PC-9 (cell line): ENCODE data around the gene PLEKHG5. TPM values are rescaled to one million over a fixed set of nuclear protein-coding genes. Genes with fewer than 3 reads are reported as not detected.

Experiments used
- BruUV-seq: library from RNA; stranded (reverse); fragments of 400-500 nt; replicated peaks from 2 replicates; lab custom pipeline; 2021; lab: Mats Ljungman, UMichigan
- CTCF ChIA-PET: fragments of 300-600 bp; sonication (Branson Sonifier 250); formaldehyde crosslinking; loops from one replicate; lab custom pipeline; 2022; ENCODE audit warnings: antibody characterized with exemption; lab: Charles Lee
- POLR2A ChIA-PET: fragments of 300-600 bp; sonication (Branson Sonifier 250); formaldehyde crosslinking; loops from one replicate; lab custom pipeline; 2022; ENCODE audit warnings: antibody characterized with exemption; ENCODE audit not compliant: unreplicated experiment; lab: Charles Lee
- DNase-seq, 2 experiments: peaks; one replicate each; pipeline versions ENCODE4 v3.0.0 to v3.0.0-alpha.2; 2015 to 2022; ENCODE audit warnings: mixed read lengths in 1 of 2
- H2AFZ ChIP-seq: fragments of 200-600 bp; sonication (generic); 2 replicates; pipeline ENCODE4 v1.8.1; 2017; ENCODE audit warnings: antibody characterized with exemption
- H3F3A ChIP-seq: fragments of 200-600 bp; sonication (generic); 2 replicates; pipeline ENCODE4 v1.8.1; 2017; ENCODE audit warnings: antibody characterized with exemption, mild to moderate bottlenecking, low read depth; ENCODE audit not compliant: insufficient read depth
- H3K27ac ChIP-seq: fragments of 200-600 bp; sonication (generic); 2 replicates; pipeline ENCODE4 v1.6.1; 2016; ENCODE audit warnings: mixed run types
- H3K27me3 ChIP-seq: fragments of 200-600 bp; sonication (generic); 2 replicates; pipeline ENCODE4 v1.6.1; 2016; ENCODE audit warnings: low read depth, mixed run types; ENCODE audit not compliant: insufficient read depth
- H3K36me3 ChIP-seq: fragments of 200-600 bp; sonication (generic); 2 replicates; pipeline ENCODE4 v1.6.1; 2016; ENCODE audit warnings: low read depth, mixed run types
- H3K4me1 ChIP-seq: fragments of 200-600 bp; sonication (generic); replicated peaks from 2 replicates; pipeline ENCODE4 v1.6.1; 2016; ENCODE audit warnings: mixed run types; ENCODE audit not compliant: insufficient read depth
- H3K4me2 ChIP-seq: fragments of 200-600 bp; sonication (generic); 2 replicates; pipeline ENCODE4 v1.6.1; 2017; ENCODE audit warnings: mixed run types
- H3K4me3 ChIP-seq: fragments of 200-600 bp; sonication (generic); 2 replicates; pipeline ENCODE4 v1.6.1; 2016; ENCODE audit warnings: mixed run types
- H3K79me2 ChIP-seq: fragments of 200-600 bp; sonication (generic); 2 replicates; pipeline ENCODE4 v1.6.1; 2017; ENCODE audit warnings: low read depth, mixed run types
- H3K9me2 ChIP-seq: fragments of 200-600 bp; sonication (generic); 2 replicates; pipeline ENCODE4 v1.8.1; 2017; ENCODE audit warnings: mild to moderate bottlenecking; ENCODE audit not compliant: insufficient read depth
- H3K9me3 ChIP-seq: fragments of 200-600 bp; sonication (generic); 2 replicates; pipeline ENCODE4 v1.8.1; 2016; ENCODE audit warnings: low read depth; ENCODE audit not compliant: insufficient read depth
- H4K20me1 ChIP-seq: fragments of 200-600 bp; sonication (generic); 2 replicates; pipeline ENCODE4 v1.8.1; 2017; ENCODE audit not compliant: insufficient read depth
- EZH2 ChIP-seq: fragments of 200-600 bp; sonication (generic); IDR thresholded peaks from 2 replicates; pipeline ENCODE4 v1.8.0; 2017; ENCODE audit warnings: antibody characterized with exemption, low read depth
- intact Hi-C: fragments of 100-400 bp; cut with micrococcal nuclease; formaldehyde crosslinking; loops from one replicate; pipeline ENCODE4 v1.10.0; 2022; ENCODE audit not compliant: unreplicated experiment
- total RNA-seq: library from RNA; stranded (reverse); gene quantifications from 2 replicates; pipeline ENCODE4 v1.2.3, GENCODE V29; 2021
- TF ChIP-seq, protein P1 (sequence below): fragments of 200-600 bp; sonication (generic); conservative IDR thresholded peaks from 2 replicates; pipeline ENCODE4 v1.6.1; 2017; ENCODE audit warnings: mixed run types, antibody characterized with exemption, mild to moderate bottlenecking, moderate library complexity

The PLEKHG5 gene
- total RNA-seq, 1 experiment from 2014 or later: 11.3 TPM

DNA sequence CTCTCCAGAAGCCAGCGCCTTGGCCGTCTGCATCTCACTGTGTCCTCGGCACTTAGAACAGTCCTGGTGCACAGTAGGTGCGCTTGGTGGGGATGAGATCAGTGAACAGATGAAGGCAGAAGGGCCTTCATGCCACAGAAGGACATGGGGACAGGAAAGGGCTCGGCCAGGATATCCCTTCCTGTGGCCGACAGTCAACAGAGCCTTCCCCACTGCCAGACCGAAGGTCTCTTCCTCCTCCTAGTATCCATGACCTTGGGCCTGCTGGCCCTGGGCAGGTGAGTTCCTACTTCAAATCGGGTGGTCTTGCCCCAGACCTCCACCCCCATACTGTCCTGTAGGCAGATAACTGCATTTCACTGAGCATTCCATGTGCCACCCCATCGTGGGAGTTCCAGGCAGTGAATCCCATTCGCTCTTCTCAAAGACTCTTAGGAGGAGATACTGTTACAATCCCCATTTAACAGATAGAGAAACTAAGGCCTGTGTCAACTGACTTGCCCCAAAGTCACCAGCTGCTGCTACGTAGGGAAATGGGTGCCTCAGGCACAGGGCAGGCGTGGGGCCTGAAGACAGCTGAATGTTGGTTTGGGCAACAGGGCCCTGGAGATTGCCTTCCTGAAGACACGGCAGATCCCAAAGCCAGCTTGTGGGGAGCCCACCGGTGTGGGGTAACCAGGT is 3.5 kb downstream of the PLEKHG5 start:
- no TSS peak for BruUV-seq

DNA sequence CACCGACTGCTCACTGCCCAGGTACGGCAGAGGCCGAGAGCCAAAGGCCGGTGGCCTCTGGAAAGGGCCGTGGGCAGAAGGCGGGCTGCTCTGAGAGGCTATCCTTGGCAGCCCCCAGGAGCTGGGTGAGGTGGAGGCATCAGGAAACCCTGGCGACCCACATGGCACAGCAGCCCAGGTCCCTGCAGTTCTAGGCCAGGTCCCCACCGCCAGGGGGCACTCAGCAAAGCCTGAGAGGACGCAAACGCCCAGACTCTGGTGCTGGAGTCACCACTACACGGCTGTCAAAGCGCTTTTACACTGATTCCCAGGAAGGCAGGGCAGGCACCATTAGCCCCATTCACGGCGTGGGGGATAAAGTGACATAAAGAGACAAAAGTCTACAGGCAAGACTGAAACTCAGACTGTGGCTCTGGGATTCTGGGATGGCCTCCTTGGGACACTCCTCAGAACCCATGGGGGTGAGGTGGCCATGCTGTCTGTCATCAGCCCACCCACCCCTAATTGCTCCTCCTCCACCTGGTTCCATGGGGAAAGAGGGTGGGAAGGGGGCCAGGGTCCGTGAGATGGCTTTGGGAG is 4.9 kb downstream of the PLEKHG5 start:
- Histone ChIP-seq H2AFZ (no peak overlapping the region), H3K79me2 (no peaks in the 10 kb centered on the region), H3K36me3 (no peaks in the 10 kb centered on the region), H4K20me1 (no peaks in the 10 kb centered on the region), H3K27me3 (no peaks in the 10 kb centered on the region), H3K4me1 (peaks cover 8% of the 10 kb centered on the region; the same call in 1 of the 2 replicates), H3K4me2 (no peak overlapping the region), H3K9me3 (no peaks in the 10 kb centered on the region), H3K27ac (no peak overlapping the region), H3F3A (no peaks in the 10 kb centered on the region; the same call in 1 of the 2 replicates), H3K4me3 (no peak overlapping the region), H3K9me2 (no peaks in the 10 kb centered on the region)
- intact Hi-C loops: loop anchor here (5.0 kb wide), 1 partner anchor 239 kb away; no protein-coding TSS in a partner anchor
- POLR2A ChIA-PET: no interaction called here
- CTCF ChIA-PET: interaction anchor here (0.6 to 0.8 kb wide), 4 partner anchors 37 to 221 kb away, joined by 3 to 6 read pairs (median 3); no protein-coding TSS in a partner anchor
- peak; percentile 42 to 56 for DNase-seq
- TF ChIP-seq, protein P1, sequence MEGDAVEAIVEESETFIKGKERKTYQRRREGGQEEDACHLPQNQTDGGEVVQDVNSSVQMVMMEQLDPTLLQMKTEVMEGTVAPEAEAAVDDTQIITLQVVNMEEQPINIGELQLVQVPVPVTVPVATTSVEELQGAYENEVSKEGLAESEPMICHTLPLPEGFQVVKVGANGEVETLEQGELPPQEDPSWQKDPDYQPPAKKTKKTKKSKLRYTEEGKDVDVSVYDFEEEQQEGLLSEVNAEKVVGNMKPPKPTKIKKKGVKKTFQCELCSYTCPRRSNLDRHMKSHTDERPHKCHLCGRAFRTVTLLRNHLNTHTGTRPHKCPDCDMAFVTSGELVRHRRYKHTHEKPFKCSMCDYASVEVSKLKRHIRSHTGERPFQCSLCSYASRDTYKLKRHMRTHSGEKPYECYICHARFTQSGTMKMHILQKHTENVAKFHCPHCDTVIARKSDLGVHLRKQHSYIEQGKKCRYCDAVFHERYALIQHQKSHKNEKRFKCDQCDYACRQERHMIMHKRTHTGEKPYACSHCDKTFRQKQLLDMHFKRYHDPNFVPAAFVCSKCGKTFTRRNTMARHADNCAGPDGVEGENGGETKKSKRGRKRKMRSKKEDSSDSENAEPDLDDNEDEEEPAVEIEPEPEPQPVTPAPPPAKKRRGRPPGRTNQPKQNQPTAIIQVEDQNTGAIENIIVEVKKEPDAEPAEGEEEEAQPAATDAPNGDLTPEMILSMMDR: peak; percentile 70
- TF ChIP-seq EZH2: no peak
- no TSS peak for BruUV-seq

More for the DNA sequence above, 3.5 kb downstream of the PLEKHG5 start:
- DNase-seq: no peak
- ChIA-PET POLR2A (interaction anchor here (0.7 kb wide), 1 partner anchor 1633 kb away, joined by 3 read pairs; no protein-coding TSS in a partner anchor), CTCF (interaction anchor here (0.6 to 1.0 kb wide), 3 partner anchors 25 to 92 kb away, joined by 3 to 8 read pairs (median 3); partner anchors contain the start of gene ZBTB48)
- no peaks in the 10 kb centered on the region for H3K79me2 ChIP-seq
- H3K27ac ChIP-seq: no peak overlapping the region
- H3K27me3 ChIP-seq: no peaks in the 10 kb centered on the region
- no peaks in the 10 kb centered on the region for H3K36me3 ChIP-seq
- no peak overlapping the region for H3K4me3 ChIP-seq
- no peak overlapping the region for H2AFZ ChIP-seq
- no peaks in the 10 kb centered on the region for H3K9me3 ChIP-seq
- no peak overlapping the region for H3K4me2 ChIP-seq
- no peaks in the 10 kb centered on the region for H4K20me1 ChIP-seq
- intact Hi-C loops: loop anchor here (2.0 to 5.0 kb wide), 2 partner anchors 25 to 241 kb away; no protein-coding TSS in a partner anchor
- H3K9me2 ChIP-seq: no peaks in the 10 kb centered on the region
- TF ChIP-seq, protein P1: no peak
- no peak for TF ChIP-seq EZH2
- peaks cover 12% of the 10 kb centered on the region; the same call in 1 of the 2 replicates for H3F3A ChIP-seq
- peaks cover 19% of the 10 kb centered on the region for H3K4me1 ChIP-seq
